Adrenal gland (tissue), 12 donors: Measurements from ENCODE around the gene CAPN7. TPM values are rescaled to one million over a fixed set of nuclear protein-coding genes. Genes with fewer than 3 reads are reported as not detected.

ENCODE experiments used
- DNase-seq, 7 donors: peaks; one replicate each; pipeline ENCODE4 v3.0.0-alpha.2; 2019 to 2020
- H3K27ac ChIP-seq, 5 donors: fragments of 200-600 bp; sonication (generic) in 4 of 5; 1 replicate in 3 of 5; 2 replicates in 2 of 5; pipeline versions ENCODE4 v1.5.1 to v1.8.0; 2016 to 2020; ENCODE audit warnings: mild to moderate bottlenecking in 1 of 5
- H3K27me3 ChIP-seq: fragments of 200-600 bp; 2 replicates; pipeline ENCODE4 v1.8.0; 2021
- H3K36me3 ChIP-seq, 2 donors: fragments of 200-600 bp; replicated peaks in 1 of 2; 1 replicate in 1 of 2; 2 replicates in 1 of 2; pipeline versions ENCODE4 v1.5.1 to v1.8.0; 2018 to 2022
- H3K4me1 ChIP-seq, 2 donors: fragments of 200-600 bp; replicated peaks in 1 of 2; 1 replicate in 1 of 2; 2 replicates in 1 of 2; pipeline versions ENCODE4 v1.5.1 to v1.8.0; 2018 to 2021
- H3K4me3 ChIP-seq, 4 donors: fragments of 200-600 bp; sonication (generic) in 3 of 4; one replicate each; pipeline ENCODE4 v1.5.1; 2016 to 2018
- H3K9me3 ChIP-seq, 3 donors: fragments of 200-600 bp; sonication (generic) in 1 of 3; replicated peaks in 1 of 3; 1 replicate in 2 of 3; 2 replicates in 1 of 3; pipeline versions ENCODE4 v1.5.1 to v1.8.0; 2016 to 2021
- POLR2A ChIP-seq, 2 donors: fragments of 450-650 bp; IDR thresholded peaks; one replicate each; pipeline ENCODE4 v1.6.1; 2017; ENCODE audit warnings: antibody characterized with exemption in 2 of 2, mild to moderate bottlenecking in 2 of 2, moderate library complexity in 1 of 2
- WGBS, 4 donors: extraction: QIAGEN DNeasy Blood & Tissue Kit in 2 of 4; methylation state at CpG; one replicate each; pipeline versions ENCODE4 v1.1.5 to v1.1.7; 2013 to 2017; 5-methylcytosine and 5-hydroxymethylcytosine counted together
- intact Hi-C, 2 donors: fragments of 100-400 bp; cut with DNase I; formaldehyde crosslinking; loops; one replicate each; pipeline versions ENCODE4 v1.14.1 to v1.15.0; 2022 to 2023
- polyA plus RNA-seq, 3 donors: library from polyadenylated mRNA; stranded (reverse); fragments of 200-250 nt in 2 of 3; fragments of 350-450 nt in 1 of 3; fragmentation: Illumina TruSeq in 1 of 3; extraction: RNeasy Lipid Tissue Mini Kit (QIAGEN cat#74804) in 1 of 3; gene quantifications; one replicate each; pipeline ENCODE4 v1.2.3, GENCODE V29; 2013 to 2014
- total RNA-seq, 9 donors: library from RNA; depleted of rRNA in 4 of 9; stranded (reverse); fragments of >200 nt in 4 of 9; fragments of 120-200 nt in 1 of 9; fragmentation: NEBNext Ultra II Directional in 1 of 9; extraction: Animal tissue kit (Norgen Biotek cat#: 25700) in 1 of 9; gene quantifications; one replicate each; pipeline versions ENCODE4 v1.1.0 to v1.2.4, GENCODE V29; 2013 to 2023
- TF ChIP-seq, protein P1 (sequence below), 6 experiments: fragments of 450-650 bp in 4 of 6; fragments of 200-600 bp in 2 of 6; sonication (generic) in 1 of 6; IDR thresholded peaks; 1 replicate in 5 of 6; 2 replicates in 1 of 6; pipeline versions ENCODE4 v1.5.1 to v1.8.0; 2016 to 2021; ENCODE audit warnings: antibody characterized with exemption in 6 of 6, mild to moderate bottlenecking in 2 of 6, moderate library complexity in 1 of 6
- donor health status: healthy with polysubstance abuse.
- donor health status: Bipolar disorder and iron deficiency.
- donor health status: DM: yes; HTN: yes; CAD: no.
- donor health status: DM: no; HTN: no; CAD: no.
- donor health status: DM: no; HTN: no; CAD: no.
- donor health status: DM: yes; HTN: yes; CAD: no.

The CAPN7 gene
- total and polyA plus RNA-seq, 12 donors: 14.4 to 54.9 (median 36.5) TPM

DNA sequence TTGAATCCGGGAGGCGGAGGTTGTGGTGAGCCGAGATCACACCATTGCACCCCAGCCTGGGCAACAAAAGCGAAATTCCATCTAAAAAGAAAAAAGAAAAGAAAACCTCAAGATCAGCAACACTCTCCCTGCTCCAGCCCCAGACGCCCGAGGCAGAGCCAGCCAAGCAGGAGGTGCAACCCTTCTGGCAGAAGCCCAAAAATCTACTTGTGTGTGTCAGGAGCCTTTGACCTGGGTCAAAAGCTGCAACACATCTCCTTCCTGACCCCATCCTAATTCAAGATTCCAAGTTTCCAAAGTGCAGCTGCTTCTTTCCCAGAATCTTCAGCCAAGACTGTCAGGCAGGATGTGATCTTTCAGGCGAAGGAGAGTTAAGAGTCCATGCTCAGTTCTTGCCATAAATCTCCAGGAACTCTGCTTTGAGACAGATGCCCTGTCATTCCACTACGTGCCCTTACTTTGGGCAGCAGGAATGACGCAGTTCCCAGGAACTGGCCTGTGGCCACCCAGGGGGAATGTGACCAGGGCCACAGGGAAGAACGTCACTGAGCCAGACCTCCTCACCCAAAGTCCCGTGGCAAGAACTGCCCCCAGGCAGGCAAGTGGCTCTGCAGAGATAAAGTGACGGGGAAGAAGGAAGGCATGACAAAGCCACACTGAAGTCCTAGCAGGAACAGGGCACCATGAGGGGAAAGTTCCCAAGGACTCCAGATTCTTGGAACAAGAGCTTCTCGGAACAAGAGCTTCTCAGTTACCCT is 86.9 kb downstream of the CAPN7 start:
- TF ChIP-seq, protein P1, sequence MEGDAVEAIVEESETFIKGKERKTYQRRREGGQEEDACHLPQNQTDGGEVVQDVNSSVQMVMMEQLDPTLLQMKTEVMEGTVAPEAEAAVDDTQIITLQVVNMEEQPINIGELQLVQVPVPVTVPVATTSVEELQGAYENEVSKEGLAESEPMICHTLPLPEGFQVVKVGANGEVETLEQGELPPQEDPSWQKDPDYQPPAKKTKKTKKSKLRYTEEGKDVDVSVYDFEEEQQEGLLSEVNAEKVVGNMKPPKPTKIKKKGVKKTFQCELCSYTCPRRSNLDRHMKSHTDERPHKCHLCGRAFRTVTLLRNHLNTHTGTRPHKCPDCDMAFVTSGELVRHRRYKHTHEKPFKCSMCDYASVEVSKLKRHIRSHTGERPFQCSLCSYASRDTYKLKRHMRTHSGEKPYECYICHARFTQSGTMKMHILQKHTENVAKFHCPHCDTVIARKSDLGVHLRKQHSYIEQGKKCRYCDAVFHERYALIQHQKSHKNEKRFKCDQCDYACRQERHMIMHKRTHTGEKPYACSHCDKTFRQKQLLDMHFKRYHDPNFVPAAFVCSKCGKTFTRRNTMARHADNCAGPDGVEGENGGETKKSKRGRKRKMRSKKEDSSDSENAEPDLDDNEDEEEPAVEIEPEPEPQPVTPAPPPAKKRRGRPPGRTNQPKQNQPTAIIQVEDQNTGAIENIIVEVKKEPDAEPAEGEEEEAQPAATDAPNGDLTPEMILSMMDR (IDR thresholded peaks at IDR 0.05): no peak
- peak in 1 of 2 donors; percentile 63 for TF ChIP-seq POLR2A (IDR thresholded peaks at IDR 0.05)
- WGBS, 4 donors: 21 to 31% (median 24%) methylated on average over 9 to 13 of the region's 13 CpGs
- intact Hi-C loops: no loop called here
- DNase-seq: peak; percentile 92 to 98 (median 95)
- no peaks in the 10 kb centered on the region for H3K36me3 ChIP-seq
- no peaks in the 10 kb centered on the region for H3K9me3 ChIP-seq
- peak overlapping the region; percentile 81 to 98 (median 92) for H3K27ac ChIP-seq
- no peaks in the 10 kb centered on the region for H3K27me3 ChIP-seq
- peaks cover 54 to 95% of the 10 kb centered on the region in 2 donors for H3K4me1 ChIP-seq
- no peak overlapping the region for H3K4me3 ChIP-seq

GRCh38 chr3:15294929-15295328 is 88.9 kb downstream of the CAPN7 start:
- TF ChIP-seq, protein P1 (IDR thresholded peaks at IDR 0.05): no peak
- no peak for TF ChIP-seq POLR2A (IDR thresholded peaks at IDR 0.05)
- peak in 2 of 7 donors; percentile 53 to 70 for DNase-seq
- Histone ChIP-seq H3K27me3 (no peaks in the 10 kb centered on the region), H3K27ac (peak overlapping the region; percentile 4 to 98 (median 92)), H3K9me3 (no peaks in the 10 kb centered on the region), H3K4me1 (peaks cover 61 to 95% of the 10 kb centered on the region in 2 donors), H3K36me3 (no peaks in the 10 kb centered on the region), H3K4me3 (no peak overlapping the region)
- intact Hi-C loops: no loop called here
- 72 to 80% (median 77%) methylated on average over 5 of the region's 5 CpGs for WGBS, 4 donors

DNA sequence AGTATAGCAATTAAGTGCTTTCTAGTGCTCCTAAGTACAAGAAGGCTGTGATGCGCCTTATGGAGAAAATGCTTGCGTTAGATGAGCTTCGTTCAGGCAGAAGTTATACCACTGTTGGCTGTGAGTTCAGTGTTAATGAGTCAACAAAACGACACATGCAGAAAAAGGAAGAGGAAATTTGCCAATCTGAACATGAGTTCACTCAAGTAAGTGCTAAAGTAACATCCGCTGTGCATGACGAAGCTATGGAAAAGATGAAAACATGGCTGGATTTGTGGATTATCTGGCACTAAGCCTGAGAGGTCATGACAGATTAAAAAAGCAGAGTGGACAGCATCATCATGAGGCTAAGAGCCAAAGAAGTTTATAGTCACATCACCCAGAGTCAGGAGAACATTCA is 89.5 kb downstream of the CAPN7 start:
- Histone ChIP-seq H3K27me3 (no peaks in the 10 kb centered on the region), H3K27ac (peak overlapping the region; percentile 4 to 98 (median 92)), H3K9me3 (no peaks in the 10 kb centered on the region), H3K36me3 (no peaks in the 10 kb centered on the region), H3K4me3 (no peak overlapping the region), H3K4me1 (peaks cover 61 to 99% of the 10 kb centered on the region in 2 donors)
- intact Hi-C loops: no loop called here
- DNase-seq: peak in 3 of 7 donors; percentile 55 to 68 (median 59)
- no peak for TF ChIP-seq POLR2A (IDR thresholded peaks at IDR 0.05)
- WGBS, 4 donors: 50 to 53% (median 50%) methylated on average over 6 of the region's 6 CpGs

- Histone ChIP-seq H3K9me3 (no peaks in the 10 kb centered on the region), H3K4me3 (no peak overlapping the region), H3K27ac (peak overlapping the region; percentile 35 to 93 (median 90)), H3K4me1 (peaks cover 50 to 83% of the 10 kb centered on the region in 2 donors), H3K27me3 (no peaks in the 10 kb centered on the region), H3K36me3 (peaks cover 0 to 21% of the 10 kb centered on the region in 2 donors)
- intact Hi-C loops: no loop called here
- DNase-seq: peak in 3 of 7 donors; percentile 57 to 64 (median 64)
- 56 to 62% (median 61%) methylated on average over 4 of the region's 4 CpGs for WGBS, 4 donors
- TF ChIP-seq, protein P1 (IDR thresholded peaks at IDR 0.05): no peak
- TF ChIP-seq POLR2A (IDR thresholded peaks at IDR 0.05): peak in 1 of 2 donors; percentile 11
Measured at GRCh38 chr3:15297608-15298350, 91.7 kb downstream of the CAPN7 start.
